Ovary (tissue), 9 donors: ENCODE measurements around the gene GABBR2. TPM values are rescaled to one million over a fixed set of nuclear protein-coding genes. Genes with fewer than 3 reads are reported as not detected.
"Not testable (repeated sequence)": the region's sequence is repeated elsewhere in the genome, so short reads cannot be mapped to it uniquely, and the experiment has no call there.

Source experiments
- DNase-seq, 5 donors: peaks; one replicate each; pipeline ENCODE4 v3.0.0-alpha.2; 2019 to 2020
- H3K27ac ChIP-seq, 2 donors: fragments of 200-600 bp; one replicate each; pipeline versions ENCODE4 v1.5.1 to v1.8.0; 2019 to 2022
- H3K27me3 ChIP-seq: fragments of 200-600 bp; one replicate; pipeline ENCODE4 v1.8.0; 2022
- H3K36me3 ChIP-seq: fragments of 200-600 bp; sonication (generic); one replicate; pipeline ENCODE4 v1.5.1; 2019
- H3K4me1 ChIP-seq: one replicate; pipeline ENCODE4 v1.8.1; 2013; ENCODE audit warnings: mild to moderate bottlenecking, moderate library complexity; ENCODE audit not compliant: insufficient read depth
- H3K4me3 ChIP-seq: fragments of 200-600 bp; sonication (generic); one replicate; pipeline ENCODE4 v1.5.1; 2017
- H3K9me3 ChIP-seq, 2 donors: fragments of 200-600 bp in 1 of 2; sonication (generic) in 1 of 2; one replicate each; pipeline versions ENCODE4 v1.5.1 to v1.8.1; 2013 to 2019; ENCODE audit warnings: mild to moderate bottlenecking in 1 of 2, moderate library complexity in 1 of 2
- CTCF ChIP-seq, 3 donors: fragments of 450-650 bp in 2 of 3; fragments of 200-600 bp in 1 of 3; IDR thresholded peaks; one replicate each; pipeline versions ENCODE4 v1.5.1 to v1.8.0; 2016 to 2022; ENCODE audit warnings: antibody characterized with exemption in 3 of 3, mild to moderate bottlenecking in 1 of 3
- EP300 ChIP-seq: sonication (generic); formaldehyde crosslinking; IDR thresholded peaks from one replicate; pipeline ENCODE4 v1.6.1; 2017; ENCODE audit warnings: antibody characterized with exemption
- POLR2A ChIP-seq: fragments of 450-650 bp; IDR thresholded peaks from one replicate; pipeline ENCODE4 v1.6.1; 2017; ENCODE audit warnings: antibody characterized with exemption, mild to moderate bottlenecking, moderate library complexity
- WGBS, 3 donors: extraction: QIAGEN DNeasy Blood & Tissue Kit in 1 of 3; methylation state at CpG; one replicate each; pipeline versions ENCODE4 v1.1.5 to v1.1.7; 2013 to 2017; 5-methylcytosine and 5-hydroxymethylcytosine counted together
- intact Hi-C, 4 donors: fragments of 100-400 bp; cut with DNase I; formaldehyde crosslinking; loops; one replicate each; pipeline versions ENCODE4 v1.11.0 to v1.15.1; 2022 to 2023
- polyA plus RNA-seq, 2 donors: library from polyadenylated mRNA; stranded (reverse); fragments of 200-250 nt in 1 of 2; fragments of 350-450 nt in 1 of 2; fragmentation: Illumina TruSeq in 1 of 2; extraction: RNeasy Lipid Tissue Mini Kit (QIAGEN cat#74804) in 1 of 2; gene quantifications; one replicate each; pipeline ENCODE4 v1.2.3, GENCODE V29; 2013 to 2014
- total RNA-seq, 7 donors: library from RNA; depleted of rRNA in 2 of 7; stranded (reverse); fragments of >200 nt in 2 of 7; fragmentation: NEBNext Ultra II Directional in 3 of 7; extraction: Animal tissue kit (Norgen Biotek cat#: 25700) in 3 of 7; gene quantifications; one replicate each; pipeline versions ENCODE4 v1.1.0 to v1.2.4, GENCODE V29; 2016 to 2023
- donor health status: DM: no; HTN: no; CAD: no; lungs with moderate emphysema.
- donor health status: DM: no; HTN: no; CAD: no.
- donor health status: Bipolar disorder and iron deficiency.
- donor health status: DM: yes; HTN: yes; CAD: no.
- donor health status: DM: no; HTN: no; CAD: no.
- donor health status: DM: yes; HTN: yes; CAD: no.

Gene GABBR2
- total and polyA plus RNA-seq, 9 donors: 0.05 to 0.30 (median 0.22) TPM; not detected in 6

GRCh38 chr9:98657897-98658296 lies 50.8 kb downstream of the GABBR2 start:
- TF ChIP-seq EP300: no peak
- no peak for TF ChIP-seq POLR2A
- TF ChIP-seq CTCF (IDR thresholded peaks at IDR 0.05): no peak
- 66 to 75% (median 74%) methylated on average over 4 of the region's 4 CpGs for WGBS, 3 donors
- no peak for DNase-seq
- Histone ChIP-seq H3K4me1 (no peaks in the 10 kb centered on the region), H3K9me3 (no peaks in the 10 kb centered on the region), H3K27ac (no peak overlapping the region), H3K36me3 (no peaks in the 10 kb centered on the region), H3K4me3 (no peak overlapping the region), H3K27me3 (no peaks in the 10 kb centered on the region)
- intact Hi-C loops: no loop called here

DNA sequence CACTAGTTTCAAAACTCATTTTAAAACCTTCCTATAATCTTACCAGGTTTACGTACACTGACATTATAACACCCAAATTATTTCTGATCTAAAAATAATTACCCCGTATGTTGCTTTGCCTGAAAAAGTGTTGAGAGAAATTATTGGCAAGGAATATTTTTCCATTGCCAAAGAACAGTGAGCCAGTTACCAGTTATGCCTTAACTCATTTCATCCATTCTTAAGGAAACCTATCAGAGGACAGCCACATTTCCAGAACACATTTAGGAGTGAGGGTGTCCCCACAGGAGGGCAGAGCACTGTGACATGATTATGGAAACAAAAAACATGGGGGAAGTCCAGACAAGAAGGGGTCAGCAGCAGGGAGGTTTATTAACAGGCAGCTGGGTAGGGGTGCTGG lies 52.2 kb downstream of the GABBR2 start:
- intact Hi-C loops: no loop called here
- Histone ChIP-seq H3K4me1 (no peaks in the 10 kb centered on the region), H3K4me3 (no peak overlapping the region), H3K9me3 (no peaks in the 10 kb centered on the region), H3K36me3 (no peaks in the 10 kb centered on the region), H3K27me3 (no peaks in the 10 kb centered on the region), H3K27ac (no peak overlapping the region)
- WGBS, 3 donors: 21 to 22% (median 22%) methylated on average over 2 of the region's 2 CpGs
- no peak for DNase-seq
- no peak for TF ChIP-seq POLR2A
- no peak for TF ChIP-seq EP300
- TF ChIP-seq CTCF (IDR thresholded peaks at IDR 0.05): no peak

- H3K27me3 ChIP-seq, DNase-seq, intact Hi-C loops, H3K27ac ChIP-seq, H3K4me3 ChIP-seq, H3K9me3 ChIP-seq, H3K36me3 ChIP-seq, H3K4me1 ChIP-seq: not testable (repeated sequence)
- 86 to 92% (median 88%) methylated on average over 3 of the region's 3 CpGs for WGBS, 3 donors
Observed at GRCh38 chr9:98655428-98655827, 53.3 kb downstream of the GABBR2 start.

GRCh38 chr9:98654247-98654646 lies 54.5 kb downstream of the GABBR2 start:
- no peak for DNase-seq
- no peaks in the 10 kb centered on the region for H3K27me3 ChIP-seq
- no peak overlapping the region for H3K27ac ChIP-seq
- intact Hi-C loops: no loop called here
- H3K4me3 ChIP-seq: no peak overlapping the region
- no peaks in the 10 kb centered on the region for H3K4me1 ChIP-seq
- H3K9me3 ChIP-seq: no peaks in the 10 kb centered on the region
- H3K36me3 ChIP-seq: no peaks in the 10 kb centered on the region
- TF ChIP-seq POLR2A: no peak
- no peak for TF ChIP-seq CTCF (IDR thresholded peaks at IDR 0.05)
- TF ChIP-seq EP300: no peak
- 88 to 93% (median 89%) methylated on average over 6 of the region's 6 CpGs for WGBS, 3 donors

DNA sequence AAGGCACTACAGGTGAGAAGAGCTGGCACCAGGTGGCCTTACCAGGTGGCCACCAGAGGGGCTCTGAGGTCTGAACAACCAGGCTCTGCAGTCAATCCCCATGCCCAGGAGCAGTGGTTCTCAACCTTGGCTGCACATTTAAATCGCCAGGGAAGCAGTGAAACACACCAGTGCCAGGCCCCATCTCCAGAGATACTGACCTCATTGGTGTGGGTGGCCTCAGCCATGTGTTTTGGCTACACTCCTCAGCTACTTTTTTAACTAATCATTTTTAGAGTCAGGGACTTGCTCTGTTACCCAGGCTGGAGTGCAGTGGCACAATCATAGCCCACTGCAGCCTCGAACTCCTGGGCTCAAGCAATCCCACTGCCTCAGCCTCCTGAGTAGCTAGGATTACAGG lies 56.0 kb downstream of the GABBR2 start:
- WGBS, 3 donors: 78 to 94% (median 79%) methylated on average over 2 of the region's 2 CpGs
- no peak for DNase-seq
- Histone ChIP-seq H3K4me3 (no peak overlapping the region), H3K27ac (no peak overlapping the region), H3K4me1 (no peaks in the 10 kb centered on the region), H3K36me3 (no peaks in the 10 kb centered on the region), H3K9me3 (no peaks in the 10 kb centered on the region), H3K27me3 (no peaks in the 10 kb centered on the region)
- TF ChIP-seq EP300 (no peak), POLR2A (no peak), CTCF (IDR thresholded peaks at IDR 0.05) (no peak)
- intact Hi-C loops: no loop called here
